OCI-LY3 (cell line): ENCODE results near the gene FOXA3.
A peak's percentile ranks its signal among the peaks of the same experiment; 100 is the strongest.

Experiments
- H2AFZ ChIP-seq: fragments of 200-600, 300-600 bp; shearing (Covaris generic); 2 replicates; pipeline ENCODE4 v1.6.0; 2014; ENCODE audit warnings: antibody characterized with exemption, low read depth, low read length
- H3K27ac ChIP-seq: fragments of 200-600, 300-600 bp; sonication (generic); 2 replicates; pipeline ENCODE4 v1.5.1; 2014; ENCODE audit warnings: mild to moderate bottlenecking, low read length, moderate library complexity, mixed read lengths
- H3K27me3 ChIP-seq: fragments of 200-600, 300-600 bp; sonication (generic); 2 replicates; pipeline ENCODE4 v1.6.1; 2014; ENCODE audit warnings: low read depth, low read length, mixed read lengths
- H3K36me3 ChIP-seq: fragments of 200-600, 300-600 bp; sonication (generic); replicated peaks from 2 replicates; pipeline ENCODE3; 2014; ENCODE audit warnings: low read depth, low read length, mixed read lengths
- H3K4me1 ChIP-seq: fragments of 300-600, 200-600 bp; sonication (generic); 2 replicates; pipeline ENCODE4 v1.6.1; 2014; ENCODE audit warnings: low read length, mixed read lengths
- H3K4me2 ChIP-seq: fragments of 200-600, 300-600 bp; sonication (generic); 2 replicates; pipeline ENCODE4 v1.6.1; 2014; ENCODE audit warnings: low read length, mixed read lengths
- H3K4me3 ChIP-seq: fragments of 300-600, 200-600 bp; sonication (generic); 2 replicates; pipeline ENCODE4 v1.5.1; 2014; ENCODE audit warnings: antibody characterized with exemption, mild to moderate bottlenecking, low read length, moderate library complexity
- H3K79me2 ChIP-seq: fragments of 300-600, 200-600 bp; shearing (Covaris generic); 2 replicates; pipeline ENCODE4 v1.6.1; 2014; ENCODE audit warnings: mild to moderate bottlenecking, low read length, mixed read lengths
- H3K9ac ChIP-seq: fragments of 300-600, 200-600 bp; shearing (Covaris generic); 2 replicates; pipeline ENCODE4 v1.6.0; 2014; ENCODE audit warnings: mild to moderate bottlenecking, low read length, moderate library complexity
- H3K9me3 ChIP-seq: fragments of 200-600, 300-600 bp; shearing (Covaris generic); 2 replicates; pipeline ENCODE4 v1.6.1; 2014; ENCODE audit warnings: low read length, mixed read lengths; ENCODE audit not compliant: insufficient read depth
- H4K20me1 ChIP-seq: fragments of 200-600, 300-600 bp; sonication (generic); 2 replicates; pipeline ENCODE4 v1.6.1; 2016; ENCODE audit warnings: low read length, mixed read lengths; ENCODE audit not compliant: insufficient read depth
- CTCF ChIP-seq: fragments of 200-600, 300-600 bp; sonication (generic); IDR thresholded peaks from 2 replicates; pipeline ENCODE4 v1.5.1; 2014; ENCODE audit warnings: antibody characterized with exemption, low read length, low read depth
- EZH2phosphoT487 ChIP-seq: fragments of 200-600 bp; shearing (Covaris generic); IDR thresholded peaks from 2 replicates; pipeline ENCODE4 v1.6.1; 2018; ENCODE audit warnings: antibody characterized with exemption, mixed run types, low read depth

The FOXA3 gene

DNA sequence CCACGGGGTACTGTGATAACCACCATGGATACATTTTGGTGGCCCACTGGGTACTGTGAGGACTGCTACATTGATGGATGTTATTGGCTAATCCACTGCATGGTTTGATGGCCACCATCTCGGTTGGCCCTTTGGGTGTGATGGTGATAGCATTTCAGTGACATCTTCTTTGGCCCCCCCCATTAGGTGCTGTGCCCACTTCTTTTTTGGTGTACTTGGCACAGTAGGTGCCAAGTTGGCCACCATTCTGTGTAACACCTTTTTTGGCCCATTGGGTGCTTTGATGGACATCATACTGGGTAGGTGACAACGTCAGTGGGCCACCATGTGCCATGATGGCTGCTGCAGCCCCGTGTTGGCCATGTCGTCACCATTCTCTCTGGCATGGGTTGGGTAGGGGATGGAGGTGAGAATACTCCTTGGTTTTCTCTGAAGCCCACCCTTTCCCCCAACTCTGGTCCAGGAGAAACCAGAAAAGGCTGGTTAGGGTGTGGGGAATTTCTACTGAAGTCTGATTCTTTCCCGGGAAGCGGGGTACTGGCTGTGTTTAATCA lies 9.2 kb downstream of the FOXA3 start:
- H3K27me3 ChIP-seq, result no peaks in the 10 kb centered on the region
- no peaks in the 10 kb centered on the region for H3K79me2 ChIP-seq
- no peak overlapping the region for H3K4me2 ChIP-seq
- no peaks in the 10 kb centered on the region for H3K9me3 ChIP-seq
- H3K4me3 ChIP-seq, result no peak overlapping the region
- H3K9ac ChIP-seq, result no peak overlapping the region
- no peak overlapping the region for H3K27ac ChIP-seq
- no peaks in the 10 kb centered on the region for H4K20me1 ChIP-seq
- H3K36me3 ChIP-seq, result peaks cover 3% of the 10 kb centered on the region
- no peak overlapping the region for H2AFZ ChIP-seq
- H3K4me1 ChIP-seq, result peaks cover 20% of the 10 kb centered on the region
- no peak for TF ChIP-seq EZH2phosphoT487
- no peak for TF ChIP-seq CTCF

GRCh38 chr19:45874620-45874966 lies 10.5 kb downstream of the FOXA3 start:
- TF ChIP-seq CTCF, result no peak
- TF ChIP-seq EZH2phosphoT487, result no peak
- H3K27ac ChIP-seq, result no peak overlapping the region
- no peaks in the 10 kb centered on the region for H3K79me2 ChIP-seq
- H3K9ac ChIP-seq, result no peak overlapping the region
- no peaks in the 10 kb centered on the region for H3K9me3 ChIP-seq
- H3K4me1 ChIP-seq, result peaks cover 25% of the 10 kb centered on the region
- H3K27me3 ChIP-seq, result no peaks in the 10 kb centered on the region
- H2AFZ ChIP-seq, result no peak overlapping the region
- H3K36me3 ChIP-seq, result peaks cover 3% of the 10 kb centered on the region
- H3K4me2 ChIP-seq, result no peak overlapping the region
- H3K4me3 ChIP-seq, result no peak overlapping the region
- no peaks in the 10 kb centered on the region for H4K20me1 ChIP-seq

- Histone ChIP-seq H3K4me1 (peaks cover 27% of the 10 kb centered on the region), H3K4me2 (peak overlapping the region; percentile 89), H3K9me3 (no peaks in the 10 kb centered on the region), H3K27me3 (no peaks in the 10 kb centered on the region), H3K79me2 (no peaks in the 10 kb centered on the region), H2AFZ (peak overlapping the region; percentile 85; the same call in 1 of the 2 replicates), H3K27ac (peak overlapping the region; percentile 9; the same call in 1 of the 2 replicates), H3K36me3 (peaks cover 3% of the 10 kb centered on the region), H3K4me3 (peak overlapping the region; percentile 71), H4K20me1 (no peaks in the 10 kb centered on the region), H3K9ac (peak overlapping the region; percentile 73)
- no peak for TF ChIP-seq EZH2phosphoT487
These were observed 12.0 kb downstream of the FOXA3 start for GRCh38 chr19:45876161-45876410.

DNA sequence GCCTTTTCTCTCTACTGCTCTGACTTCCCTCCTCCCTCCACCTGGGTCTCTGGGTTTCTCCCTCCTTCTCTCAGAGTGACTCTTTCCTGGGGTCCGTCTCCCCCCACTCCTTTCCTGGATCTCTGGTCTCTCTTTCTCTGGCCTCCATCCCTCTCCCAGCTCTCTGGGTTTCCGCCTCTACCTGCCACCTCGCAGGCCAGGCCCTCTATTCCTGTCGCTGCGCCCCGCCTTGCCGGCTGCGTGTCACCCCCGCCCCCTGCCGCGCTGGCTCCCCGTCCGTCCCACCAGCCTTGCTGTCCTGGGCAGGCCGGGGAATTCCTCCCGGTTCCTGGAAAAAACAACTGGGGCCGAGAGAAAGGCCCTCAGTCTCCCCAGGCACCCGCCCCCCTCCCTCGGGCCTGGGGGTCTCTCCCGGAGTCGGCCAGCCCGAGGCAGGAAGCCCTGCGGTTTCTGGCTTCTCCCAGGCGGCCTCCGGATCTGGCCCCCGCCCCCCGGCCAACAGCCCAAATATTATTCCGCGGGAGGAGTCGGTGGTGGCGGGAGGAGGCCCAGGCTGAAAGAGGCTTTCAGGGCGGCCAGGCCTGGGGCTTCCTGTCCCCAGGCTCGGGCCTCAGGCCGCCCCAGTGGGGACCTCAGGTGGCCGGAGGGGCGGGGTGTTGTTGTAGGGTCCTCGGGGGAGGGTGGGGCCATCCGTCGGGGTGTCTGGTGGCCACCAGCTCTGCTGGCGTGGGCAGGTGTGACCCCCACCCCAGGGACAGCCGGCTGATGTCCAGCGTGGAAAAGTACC lies 12.5 kb downstream of the FOXA3 start:
- Histone ChIP-seq H4K20me1 (no peaks in the 10 kb centered on the region), H3K4me2 (peak overlapping the region; percentile 89), H2AFZ (peak overlapping the region; percentile 85), H3K9me3 (no peaks in the 10 kb centered on the region), H3K9ac (peak overlapping the region; percentile 73), H3K27me3 (no peaks in the 10 kb centered on the region), H3K36me3 (peaks cover 3% of the 10 kb centered on the region), H3K4me3 (peak overlapping the region; percentile 71), H3K79me2 (no peaks in the 10 kb centered on the region), H3K4me1 (peaks cover 32% of the 10 kb centered on the region), H3K27ac (peak overlapping the region; percentile 9; the same call in 1 of the 2 replicates)
- TF ChIP-seq CTCF (no peak), EZH2phosphoT487 (no peak)
